DLD1 (cell line): ENCODE data around the gene SRL.
"Not testable (repeated sequence)": the region's sequence is repeated elsewhere in the genome, so short reads cannot be mapped to it uniquely, and the experiment has no call there.

Experiments
- in situ Hi-C: cut with HindIII; loops from 2 replicates; pipeline ENCODE4 v1.10.0; 2017; ENCODE audit warnings: low sequenced_read_pairs

Gene SRL

GRCh38 chr16:4175849-4176248, 66.0 kb downstream of the SRL start:
- in situ Hi-C loops, result no loop called here

GRCh38 chr16:4172070-4172469, 69.8 kb downstream of the SRL start:
- in situ Hi-C loops, result no loop called here

- in situ Hi-C loops, result loop anchor here (5.0 kb wide), 1 partner anchor 48 kb away; no protein-coding TSS in a partner anchor
These were observed 72.5 kb downstream of the SRL start for GRCh38 chr16:4169415-4169814.

- in situ Hi-C loops, result loop anchor here (5.0 kb wide), 1 partner anchor 50 kb away; no protein-coding TSS in a partner anchor
These were observed 75.1 kb downstream of the SRL start for GRCh38 chr16:4166821-4167220.

GRCh38 chr16:4160658-4161430, 81.0 kb downstream of the SRL start:
- in situ Hi-C loops, result no loop called here

- in situ Hi-C loops, result no loop called here
These were observed 82.2 kb downstream of the SRL start for GRCh38 chr16:4159726-4160125.

- in situ Hi-C loops, result no loop called here
These were observed 83.5 kb downstream of the SRL start for GRCh38 chr16:4158143-4159093.

GRCh38 chr16:4157376-4157825, 84.5 kb downstream of the SRL start:
- in situ Hi-C loops, result no loop called here

- in situ Hi-C loops, result not testable (repeated sequence)
These were observed 85.4 kb downstream of the SRL start for GRCh38 chr16:4156503-4156902.

GRCh38 chr16:4153364-4153763, 88.5 kb downstream of the SRL start:
- in situ Hi-C loops, result not testable (repeated sequence)

GRCh38 chr16:4152267-4152666, 89.6 kb downstream of the SRL start:
- in situ Hi-C loops, result no loop called here

GRCh38 chr16:4147236-4147635, 94.6 kb downstream of the SRL start:
- in situ Hi-C loops, result no loop called here

GRCh38 chr16:4142268-4142667, 99.6 kb downstream of the SRL start:
- in situ Hi-C loops, result no loop called here

GRCh38 chr16:4141604-4142003, 100.3 kb downstream of the SRL start:
- in situ Hi-C loops, result no loop called here

- in situ Hi-C loops, result no loop called here
These were observed 101.2 kb downstream of the SRL start for GRCh38 chr16:4140652-4141051.

- in situ Hi-C loops, result no loop called here
These were observed 101.9 kb downstream of the SRL start for GRCh38 chr16:4139968-4140367.
